Skin of body (tissue), 2 donors: ENCODE results near the gene NCBP2L. TPM values are rescaled to one million over a fixed set of nuclear protein-coding genes. Genes with fewer than 3 reads are reported as not detected.

Experiments
- DNase-seq: peaks from one replicate; lab custom pipeline; 2025; lab: John Stamatoyannopoulos, UW
- total RNA-seq: library from RNA; depleted of rRNA; stranded (reverse); fragments of >200 nt; gene quantifications from one replicate; pipeline ENCODE4 v1.2.3, GENCODE V29; 2014

NCBP2L gene
- total RNA-seq, 1 donor from 2014 or later: not detected

GRCh38 chrX:107752043-107752442 is 25.5 kb upstream of the NCBP2L start:
- no peak for DNase-seq

GRCh38 chrX:107752714-107753113 is 24.8 kb upstream of the NCBP2L start:
- DNase-seq: no peak

GRCh38 chrX:107753187-107753586 is 24.3 kb upstream of the NCBP2L start:
- DNase-seq: no peak

DNA sequence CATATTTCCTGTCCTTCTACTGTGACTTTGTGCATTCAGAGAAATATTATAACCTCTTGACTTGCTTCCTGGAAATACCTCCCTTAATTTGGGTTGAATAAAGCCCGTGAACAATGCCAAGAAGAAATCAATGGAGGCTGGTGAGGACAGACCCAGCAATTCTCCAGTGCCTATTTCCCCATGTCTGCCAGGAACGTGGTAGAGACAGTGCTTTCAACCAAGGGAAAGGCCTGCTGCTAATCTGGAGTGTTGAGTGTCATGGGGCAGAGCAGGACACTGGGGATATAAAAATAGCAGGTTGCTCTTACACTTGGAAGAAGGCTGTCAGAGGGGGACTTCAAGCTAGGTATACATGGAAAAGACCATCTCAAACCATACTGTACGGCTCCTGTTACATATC is 21.8 kb upstream of the NCBP2L start:
- no peak for DNase-seq

- no peak for DNase-seq
These were observed 19.2 kb upstream of the NCBP2L start for GRCh38 chrX:107758231-107758766.

DNA sequence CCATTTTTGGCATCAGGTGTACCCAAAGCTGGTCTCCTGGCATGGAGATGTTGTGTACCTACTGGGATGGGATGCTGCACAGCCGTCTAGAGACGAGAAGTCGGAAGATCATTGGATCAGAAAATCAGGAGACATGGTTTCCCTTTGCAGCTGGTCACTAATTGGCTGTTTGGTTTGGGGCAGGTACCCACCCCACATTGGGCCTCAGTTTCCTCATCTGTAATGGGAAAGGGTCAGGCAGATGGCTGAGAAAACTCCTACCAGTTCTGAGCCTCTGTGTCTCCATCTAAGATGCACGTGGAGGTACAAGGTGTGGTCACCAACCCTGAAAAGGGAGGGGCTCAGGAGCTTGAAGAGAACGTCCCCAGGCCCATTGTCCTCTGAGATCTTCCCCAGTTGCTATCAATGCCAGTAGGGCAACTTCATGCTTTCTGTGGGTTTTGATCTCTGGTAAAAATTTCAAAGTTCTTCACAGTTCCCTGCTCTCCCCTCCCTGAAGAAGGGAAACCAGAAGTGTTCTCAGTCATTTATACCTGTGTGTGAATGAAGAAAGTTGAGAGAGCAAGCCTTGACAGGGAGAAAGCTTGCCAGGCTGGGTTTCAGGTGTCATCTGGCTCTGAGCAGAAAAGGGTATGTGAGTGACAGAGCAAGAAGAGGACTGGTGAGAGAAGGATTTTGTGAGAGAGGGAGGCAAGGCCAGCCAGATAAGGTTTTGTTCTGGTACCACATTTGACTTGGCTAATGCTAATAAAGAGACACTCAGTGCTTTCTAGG is 17.0 kb upstream of the NCBP2L start:
- DNase-seq: no peak

- DNase-seq: no peak
These were observed 13.9 kb upstream of the NCBP2L start for GRCh38 chrX:107763647-107764046.

DNA sequence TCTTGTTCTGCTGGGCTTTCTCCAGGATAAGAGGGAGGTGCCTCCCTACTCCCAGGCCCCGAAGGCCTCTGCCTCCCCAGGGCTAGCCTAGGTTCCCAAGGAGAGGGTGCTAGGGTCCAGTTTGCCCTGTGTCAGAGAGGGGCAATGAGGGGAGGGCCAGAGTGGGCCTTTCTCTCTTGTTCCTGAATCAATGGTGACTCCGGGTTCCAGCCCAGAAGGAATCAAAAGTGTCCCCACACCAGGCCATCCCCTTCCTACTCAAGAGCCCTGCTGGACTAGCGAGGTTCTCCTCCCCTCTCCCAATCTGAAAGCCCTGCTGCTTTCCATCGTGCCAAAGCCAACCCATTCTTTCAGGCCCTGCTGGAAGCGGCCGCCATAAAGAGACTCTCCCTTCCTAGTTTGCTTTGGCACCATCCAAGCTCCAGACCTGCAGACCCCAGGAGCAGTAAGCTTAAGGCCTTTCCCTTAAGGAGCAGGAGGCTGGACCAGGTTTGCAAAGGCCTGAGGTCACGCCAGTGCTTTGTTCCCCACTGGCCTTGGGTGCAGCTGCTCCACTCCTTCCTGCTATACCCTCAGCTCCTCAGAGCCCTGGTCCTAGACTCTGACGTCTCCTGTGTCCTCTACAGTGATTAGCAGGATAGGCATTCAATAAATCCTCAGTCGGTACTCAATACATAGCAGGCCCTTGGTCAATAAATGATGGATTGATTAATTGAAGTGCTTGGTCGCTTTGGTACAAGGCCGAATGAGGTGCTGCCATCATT is 12.5 kb upstream of the NCBP2L start:
- no peak for DNase-seq

GRCh38 chrX:107766470-107767150 is 10.9 kb upstream of the NCBP2L start:
- peak; percentile 27 for DNase-seq

- DNase-seq: no peak
These were observed 9.5 kb upstream of the NCBP2L start for GRCh38 chrX:107768051-107768450.

GRCh38 chrX:107769581-107770317 is 7.8 kb upstream of the NCBP2L start:
- no peak for DNase-seq

DNA sequence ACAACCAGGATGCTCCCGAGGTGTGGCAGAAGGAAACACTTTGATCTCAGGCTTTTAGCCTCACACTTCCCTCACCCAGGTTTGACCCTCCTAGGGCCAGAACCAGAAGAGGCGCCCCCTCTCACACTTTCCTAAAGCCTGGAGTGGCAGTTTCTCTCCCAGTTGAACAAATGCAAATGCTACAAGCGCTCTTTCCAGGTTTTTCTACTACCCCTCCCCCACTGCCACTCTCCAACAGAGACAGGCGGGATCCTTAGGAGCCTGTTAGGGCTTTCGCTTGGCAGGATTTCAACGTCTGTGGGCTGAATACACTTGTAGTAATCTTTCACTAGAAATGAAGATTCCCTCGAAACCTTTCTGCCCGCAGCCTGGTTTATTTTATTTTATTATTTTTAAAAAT is 4.3 kb upstream of the NCBP2L start:
- DNase-seq: no peak

DNA sequence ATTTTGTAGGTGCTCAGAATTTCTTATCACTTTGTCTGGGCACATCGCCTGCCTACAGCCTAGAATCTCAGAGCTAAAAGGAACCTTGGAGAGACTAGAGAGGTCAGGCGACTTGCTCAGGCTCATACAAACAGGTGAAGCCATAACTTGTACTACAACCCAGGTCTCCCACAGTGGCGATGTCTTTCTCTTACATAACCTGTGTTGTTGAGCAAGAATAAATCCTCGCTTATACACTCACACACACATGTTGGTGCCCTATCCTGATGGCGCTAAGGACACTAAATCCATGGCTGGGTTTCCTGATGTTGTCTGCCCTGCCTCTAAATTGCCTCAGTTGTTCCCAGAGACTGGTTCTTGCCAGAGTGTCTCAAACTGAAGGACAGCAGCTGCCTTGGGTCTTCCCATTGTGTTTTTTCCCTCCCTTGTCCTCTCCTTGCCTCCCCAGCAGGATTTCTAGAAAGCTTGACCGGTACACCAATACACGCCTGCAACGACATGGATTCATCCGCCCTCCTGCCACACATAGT is 3.6 kb upstream of the NCBP2L start:
- no peak for DNase-seq

DNA sequence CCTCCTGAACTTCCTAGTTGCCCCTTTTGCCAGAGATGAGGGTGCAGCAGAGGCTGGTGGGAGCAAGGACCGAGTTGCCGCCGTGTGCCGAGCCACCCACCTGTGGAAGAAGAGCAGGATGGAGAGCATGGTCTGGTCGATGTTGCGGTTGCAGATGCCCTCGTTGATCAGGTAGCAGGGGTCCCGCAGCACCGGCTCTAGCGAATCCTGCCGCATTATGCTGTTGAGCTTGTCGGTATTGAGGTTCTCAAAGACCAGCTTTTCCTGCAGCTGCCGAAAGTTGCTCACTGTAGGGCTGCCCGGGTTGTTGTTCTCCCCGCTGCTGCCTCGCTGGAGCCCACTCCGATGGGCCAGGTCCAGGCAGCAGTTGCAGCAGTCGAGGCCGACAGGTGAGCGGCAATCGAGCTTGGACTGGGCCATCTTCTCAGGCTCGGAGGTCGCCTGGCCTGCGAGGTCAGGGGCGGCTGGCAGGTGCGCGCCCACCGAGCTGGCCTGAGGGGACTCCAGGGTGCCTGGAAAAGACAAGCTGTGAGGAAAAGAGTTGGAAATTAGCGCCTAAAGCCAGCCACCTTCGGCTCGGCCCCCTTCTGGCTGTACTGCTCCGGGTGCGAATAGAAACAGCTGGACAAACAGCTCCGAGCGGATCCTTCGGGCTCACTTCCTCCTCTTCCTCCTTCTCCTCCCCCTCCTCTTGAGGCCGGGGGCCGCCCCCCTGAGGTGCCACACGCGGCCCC is 2.4 kb upstream of the NCBP2L start:
- no peak for DNase-seq

DNA sequence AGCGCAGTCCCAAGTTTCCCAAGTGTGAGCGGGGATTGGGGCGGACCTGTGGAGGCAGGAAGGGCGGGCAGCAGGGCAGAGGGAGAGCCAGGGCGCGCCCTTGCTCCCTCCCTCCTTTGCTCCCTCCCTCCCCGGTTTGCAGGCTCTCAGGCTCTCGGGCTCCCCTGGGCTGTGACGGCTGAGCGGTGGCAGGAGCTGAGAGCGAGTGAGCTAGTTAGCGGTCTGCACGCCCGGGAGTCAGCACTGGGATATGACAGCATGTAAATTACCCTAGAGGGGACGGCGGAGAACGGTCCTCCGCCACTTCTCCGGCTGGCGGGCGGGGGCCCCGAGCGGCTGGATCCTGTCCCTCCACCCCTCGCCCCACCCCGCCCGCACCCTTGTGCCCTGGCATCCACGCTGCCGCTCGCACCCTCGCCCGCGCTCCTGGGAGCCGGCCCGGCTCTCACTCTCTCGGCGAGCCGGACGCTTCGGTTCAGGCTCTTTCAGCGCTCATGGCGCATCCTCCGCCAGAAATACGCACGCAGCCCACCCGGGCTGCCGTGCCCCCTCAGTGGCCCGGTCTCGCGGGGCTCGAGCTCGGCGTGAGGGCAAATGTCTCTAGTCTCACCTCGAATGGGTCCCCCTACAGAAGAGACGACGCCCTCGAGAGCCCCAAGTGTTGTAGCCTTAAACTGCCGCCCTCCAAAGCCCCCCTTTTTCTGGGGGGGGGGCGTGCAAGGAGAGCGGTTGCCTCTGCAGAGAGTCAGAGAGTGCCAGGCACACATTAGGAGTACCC is 1.6 kb upstream of the NCBP2L start, which contains the start of gene TSC22D3:
Gene TSC22D3, minus strand, starts transcription at position 54 of the 778 bp plus-strand sequence. CDS start 368 bp downstream, outside the sequence.
- peak; percentile 19 for DNase-seq

DNA sequence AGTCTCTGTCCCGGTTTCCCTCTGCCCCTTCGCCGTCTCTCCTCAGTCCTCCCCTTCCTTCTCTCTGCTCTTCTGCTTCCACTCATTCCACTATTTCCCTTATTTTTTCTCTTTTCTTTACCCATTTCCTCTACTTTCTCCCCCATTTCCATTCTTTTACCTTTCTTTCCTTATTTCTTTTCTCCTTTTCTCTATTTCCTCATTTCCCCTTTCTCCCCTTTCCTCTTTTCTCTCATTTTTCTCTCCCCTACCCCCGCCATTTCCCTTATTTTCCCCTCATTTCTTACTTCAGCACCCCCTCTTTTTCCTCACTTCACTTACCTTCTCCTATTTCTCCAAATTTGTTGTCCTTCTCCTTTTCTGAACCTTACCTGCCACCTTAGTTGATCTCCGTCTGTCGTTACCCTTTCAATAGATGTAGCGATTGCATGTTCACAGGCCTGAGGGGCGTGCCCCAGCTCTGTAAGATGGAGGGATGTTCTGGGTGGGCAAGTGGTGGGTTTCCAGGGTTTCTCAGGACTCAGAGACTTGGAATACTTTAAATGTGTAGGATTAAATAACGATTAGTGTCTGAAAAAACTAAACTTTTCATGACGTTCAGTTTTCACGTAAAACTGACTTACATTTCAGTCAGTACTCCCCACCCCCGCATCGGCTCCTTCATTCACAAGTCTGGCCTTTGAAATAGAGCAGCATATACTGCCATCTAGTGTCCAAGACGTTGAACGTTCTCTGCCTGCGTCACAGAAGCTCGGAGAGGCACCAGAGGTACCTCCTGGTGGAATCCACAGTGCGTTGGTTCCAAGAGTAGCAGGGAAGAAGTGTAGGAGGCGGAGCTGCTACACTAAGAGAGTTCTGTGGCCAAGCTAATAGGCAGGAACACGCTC is 641 bp upstream of the NCBP2L start:
- DNase-seq: peak; percentile 63

GRCh38 chrX:107780525-107780924 is 3.0 kb downstream of the NCBP2L start:
- no peak for DNase-seq

- no peak for DNase-seq
These were observed 10.3 kb downstream of the NCBP2L start for GRCh38 chrX:107787827-107788226.
